ENCODE measurements around the gene OBSCN.

GRCh38 chr1:228268881-228269265 is 61.0 kb downstream of the OBSCN start:
- TF ChIP-seq SIN3A (IDR thresholded peaks at IDR 0.05; ENCODE audit: borderline replicate concordance, insufficient read depth, low read length) (no peak), POLR2AphosphoS5 (IDR thresholded peaks at IDR 0.05; ENCODE audit: low read depth, low read length) (no peak)
